Measurements from ENCODE around the gene BMP2.

BMP2 gene

GRCh38 chr20:6767126-6767535 lies 355 bp upstream of the BMP2 start:
- no peak for DNase-seq (ENCODE audit: low read depth in 4 of 4, low spot score in 1 of 4)

- DNase-seq (ENCODE audit: low read depth in 4 of 4, low spot score in 1 of 4): no peak
These were observed 998 bp downstream of the BMP2 start for GRCh38 chr20:6768228-6769140.

DNA sequence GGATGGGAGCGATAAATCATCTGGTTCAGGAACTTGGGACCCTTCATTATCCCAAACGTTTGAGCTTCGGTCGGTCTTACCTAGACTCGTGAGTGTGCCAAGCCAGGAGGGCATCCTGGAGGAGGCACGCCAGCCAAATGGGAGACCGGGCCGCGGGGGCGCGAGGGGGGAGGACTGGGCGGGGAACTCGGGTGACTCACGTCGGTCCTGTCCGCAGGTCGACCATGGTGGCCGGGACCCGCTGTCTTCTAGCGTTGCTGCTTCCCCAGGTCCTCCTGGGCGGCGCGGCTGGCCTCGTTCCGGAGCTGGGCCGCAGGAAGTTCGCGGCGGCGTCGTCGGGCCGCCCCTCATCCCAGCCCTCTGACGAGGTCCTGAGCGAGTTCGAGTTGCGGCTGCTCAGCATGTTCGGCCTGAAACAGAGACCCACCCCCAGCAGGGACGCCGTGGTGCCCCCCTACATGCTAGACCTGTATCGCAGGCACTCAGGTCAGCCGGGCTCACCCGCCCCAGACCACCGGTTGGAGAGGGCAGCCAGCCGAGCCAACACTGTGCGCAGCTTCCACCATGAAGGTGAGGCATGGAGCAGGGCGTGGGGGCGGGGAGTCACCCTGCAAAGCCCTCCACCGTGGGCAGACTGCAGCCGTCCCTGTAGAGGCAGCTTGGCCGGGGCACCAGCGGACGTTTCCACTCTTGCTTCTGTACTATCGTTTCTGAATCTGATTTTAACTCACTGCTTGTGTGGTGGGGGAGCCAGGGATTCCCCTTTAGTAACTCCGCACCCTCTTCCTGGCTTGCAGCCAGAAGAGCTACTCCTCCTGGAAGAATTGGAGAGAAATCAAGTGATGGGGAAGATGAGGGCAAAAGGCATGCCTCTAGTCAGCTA lies 2.7 kb downstream of the BMP2 start:
- no peak for DNase-seq (ENCODE audit: low read depth in 4 of 4, low spot score in 1 of 4)

- DNase-seq (ENCODE audit: low read depth in 4 of 4, low spot score in 1 of 4): no peak
These were observed 3.3 kb downstream of the BMP2 start for GRCh38 chr20:6770786-6771100.

- DNase-seq (ENCODE audit: low read depth in 4 of 4, low spot score in 1 of 4): no peak
These were observed 13.1 kb downstream of the BMP2 start for GRCh38 chr20:6780433-6781190.

DNA sequence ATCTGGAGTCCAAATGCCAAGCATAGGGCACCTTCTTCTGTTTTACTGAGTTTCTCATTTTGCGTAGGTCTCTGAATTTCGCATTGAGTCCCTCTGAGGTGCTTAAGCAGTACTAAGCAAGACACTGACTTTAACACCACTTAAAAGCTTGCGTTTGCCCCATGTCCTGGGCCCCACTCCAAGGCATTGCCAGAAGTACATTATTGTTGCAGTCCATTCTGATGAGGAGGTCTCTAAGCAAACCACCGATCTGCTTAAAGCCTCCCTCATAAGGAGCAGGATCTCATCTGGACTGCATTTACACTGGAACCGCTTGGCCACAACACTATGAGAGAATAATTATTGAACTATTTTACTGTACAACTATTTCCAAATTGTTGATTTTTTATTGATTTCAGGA lies 16.3 kb downstream of the BMP2 start:
- no peak for DNase-seq (ENCODE audit: low read depth in 4 of 4, low spot score in 1 of 4)

GRCh38 chr20:6784210-6784631 lies 16.7 kb downstream of the BMP2 start:
- no peak for DNase-seq (ENCODE audit: low read depth in 4 of 4, low spot score in 1 of 4)

GRCh38 chr20:6784767-6785166 lies 17.3 kb downstream of the BMP2 start:
- DNase-seq (ENCODE audit: low read depth in 4 of 4, low spot score in 1 of 4): no peak

- no peak for DNase-seq (ENCODE audit: low read depth in 4 of 4, low spot score in 1 of 4)
These were observed 19.1 kb downstream of the BMP2 start for GRCh38 chr20:6786548-6786947.

DNA sequence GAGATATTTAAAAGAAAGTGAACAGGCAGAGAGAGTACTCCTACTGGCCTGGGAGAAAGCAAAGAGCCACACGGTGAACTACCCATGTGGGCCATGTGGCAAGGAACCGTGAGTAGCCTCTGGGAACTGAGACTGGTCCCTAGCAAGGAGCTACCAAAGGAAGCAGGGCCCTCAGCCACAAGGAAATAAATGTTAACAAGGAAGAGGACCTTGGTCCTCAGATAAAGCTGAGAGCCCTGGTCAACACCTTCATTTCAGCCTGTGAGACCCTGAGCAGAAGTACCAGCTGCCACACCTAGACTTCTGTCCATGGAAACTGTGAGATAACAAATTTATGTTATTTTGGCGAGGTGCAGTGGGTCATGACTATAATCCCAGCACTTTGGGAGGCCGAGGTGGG lies 25.3 kb downstream of the BMP2 start:
- DNase-seq (ENCODE audit: low read depth in 4 of 4, low spot score in 1 of 4): no peak

GRCh38 chr20:6802227-6802626 lies 34.7 kb downstream of the BMP2 start:
- no peak for DNase-seq (ENCODE audit: low read depth in 4 of 4, low spot score in 1 of 4)

DNA sequence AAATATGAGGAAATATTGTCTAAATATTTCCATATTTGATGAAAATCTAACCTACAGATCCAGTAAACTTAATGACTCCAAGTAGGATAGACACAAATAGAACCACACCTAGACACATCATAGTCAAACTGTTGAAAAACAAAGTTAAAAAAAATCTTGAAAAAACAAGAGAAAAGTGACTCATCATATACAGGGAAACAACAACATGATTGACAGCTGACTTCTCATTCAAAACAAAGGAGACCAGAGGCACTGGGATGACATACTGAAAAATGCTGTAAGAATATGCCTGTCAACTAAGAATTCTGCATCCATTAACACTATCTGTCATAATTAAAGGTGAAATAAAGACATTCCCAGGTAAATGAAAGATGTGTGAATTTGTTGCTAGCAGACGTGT lies 38.8 kb downstream of the BMP2 start:
- no peak for DNase-seq (ENCODE audit: low read depth in 4 of 4, low spot score in 1 of 4)

DNA sequence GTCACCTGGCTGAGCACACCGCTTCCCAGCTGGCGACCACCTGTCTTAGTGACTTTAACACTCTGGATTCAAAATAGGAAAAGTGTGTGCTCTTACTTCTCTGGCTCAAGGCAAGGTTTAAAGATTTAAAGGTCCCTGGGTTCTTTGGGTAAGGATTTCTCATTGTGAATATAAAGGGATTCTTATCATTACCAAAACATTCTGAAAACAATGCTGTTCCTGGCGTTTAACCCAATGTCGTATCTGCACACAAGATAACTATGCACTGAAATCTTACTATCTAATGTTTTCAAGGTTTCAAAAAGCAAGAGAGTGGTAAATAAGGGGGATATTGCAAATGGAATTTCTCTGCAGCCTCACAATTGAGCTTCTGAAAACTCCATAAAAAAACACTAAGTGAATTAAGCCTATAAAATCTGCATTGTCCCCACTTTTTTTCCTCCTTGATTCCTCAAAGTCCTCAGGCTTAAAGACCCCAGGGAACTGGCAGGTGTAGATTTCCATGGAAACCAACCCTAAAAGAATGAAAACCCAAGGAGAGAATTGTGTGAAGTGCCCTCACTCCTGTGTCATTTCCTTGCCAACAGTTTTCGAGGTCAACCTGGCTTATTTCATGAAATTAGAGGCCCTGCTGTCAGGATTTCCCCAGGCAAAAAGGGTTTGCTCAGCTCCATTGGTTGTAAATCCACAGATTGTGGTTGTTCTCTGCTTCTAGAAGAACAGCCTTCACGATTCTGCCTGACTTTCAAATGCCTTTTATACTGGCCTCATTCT lies 44.0 kb downstream of the BMP2 start:
- DNase-seq (ENCODE audit: low read depth in 4 of 4, low spot score in 1 of 4): no peak

DNA sequence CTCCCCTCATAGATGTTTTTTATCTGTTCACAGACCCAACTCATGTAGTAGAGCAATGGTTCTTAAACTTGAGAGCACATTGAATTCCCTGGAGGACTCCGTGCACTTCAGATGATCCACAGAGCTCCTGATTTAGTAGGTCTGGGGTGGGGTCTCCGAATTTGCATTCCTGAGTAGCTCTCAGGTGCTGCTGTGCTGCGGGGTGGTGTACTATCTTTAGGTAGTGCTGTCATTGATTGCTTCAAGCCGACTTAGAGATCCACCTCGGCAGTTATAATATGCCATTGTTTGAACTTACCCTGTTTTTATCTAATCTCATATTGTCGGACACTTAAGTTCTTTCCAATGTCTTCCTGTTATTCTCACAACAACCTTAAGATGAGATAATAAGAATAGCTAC lies 45.0 kb downstream of the BMP2 start:
- DNase-seq (ENCODE audit: low read depth in 4 of 4, low spot score in 1 of 4): no peak

DNA sequence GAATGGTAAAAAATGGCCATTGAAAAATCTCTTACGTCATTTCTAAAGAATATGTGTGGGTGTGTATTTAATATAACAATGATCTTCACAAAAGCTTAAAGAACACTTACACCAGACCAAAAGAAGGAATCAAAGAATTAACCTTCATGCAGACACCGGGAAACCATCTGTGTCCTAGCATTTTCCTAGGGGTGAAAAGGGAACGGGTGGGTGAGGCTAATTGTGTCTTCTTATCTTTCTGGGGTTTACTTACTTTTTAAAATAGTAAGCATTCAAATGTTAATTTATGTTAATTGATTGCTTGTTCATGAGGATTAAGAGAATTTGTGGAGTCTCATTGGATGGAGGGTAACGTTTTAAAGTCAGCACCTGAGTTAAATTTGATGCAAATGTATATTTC lies 47.5 kb downstream of the BMP2 start:
- no peak for DNase-seq (ENCODE audit: low read depth in 4 of 4, low spot score in 1 of 4)

DNA sequence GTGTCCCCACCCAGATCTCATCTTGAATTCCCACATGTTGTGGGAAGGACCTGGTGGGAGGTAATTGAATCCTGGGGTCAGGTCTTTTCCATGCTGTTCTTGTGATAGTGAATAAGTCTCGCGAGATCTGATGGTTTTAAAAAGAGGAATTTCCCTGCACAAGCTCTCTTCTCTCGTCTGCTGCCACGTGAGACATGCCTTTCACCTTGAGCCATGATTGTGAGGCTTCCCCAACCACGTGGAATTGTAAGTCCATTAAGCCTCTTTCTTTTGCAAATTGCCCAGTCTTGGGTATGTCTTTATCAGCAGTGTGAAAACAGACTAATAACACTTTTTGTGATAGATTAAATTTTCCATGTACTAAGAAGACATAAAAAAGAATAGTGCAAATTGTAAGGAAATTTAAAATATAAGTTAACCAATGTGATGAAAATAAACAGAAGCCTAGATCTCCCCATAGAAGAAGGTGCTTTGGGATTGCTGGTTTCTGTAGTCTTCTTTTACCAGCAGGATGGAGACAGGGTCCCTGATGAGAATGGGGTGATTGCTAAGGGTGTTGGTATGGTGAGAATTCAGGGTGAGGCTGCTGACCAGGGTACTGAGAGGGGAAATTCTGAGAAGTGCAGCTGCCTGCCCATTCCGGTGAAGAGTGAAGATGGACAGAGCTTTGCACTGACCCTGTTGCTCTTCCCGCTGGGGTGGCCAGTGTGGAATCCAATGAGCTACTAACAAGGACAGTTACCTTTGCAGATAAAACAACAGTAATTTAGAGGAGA lies 50.7 kb downstream of the BMP2 start:
- DNase-seq (ENCODE audit: low read depth in 4 of 4, low spot score in 1 of 4): no peak

DNA sequence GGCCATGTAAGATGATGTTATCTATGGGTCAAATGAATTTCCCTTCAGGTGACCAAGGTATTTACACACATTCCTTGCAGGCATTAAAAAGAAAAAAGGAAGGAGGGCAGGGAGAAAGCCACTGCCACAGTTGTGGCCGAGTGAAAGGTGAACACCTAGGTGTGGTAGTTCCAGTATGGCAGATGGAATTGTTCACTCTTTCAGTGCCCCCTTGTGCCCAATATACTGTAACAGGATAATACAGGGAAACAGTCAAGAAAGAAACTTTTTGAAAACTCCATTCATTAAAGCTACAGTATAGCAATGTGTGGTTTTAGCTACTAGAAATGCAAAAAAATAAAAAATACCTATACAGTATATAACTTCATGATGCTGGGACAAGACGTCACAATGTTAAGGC lies 52.1 kb downstream of the BMP2 start:
- DNase-seq (ENCODE audit: low read depth in 4 of 4, low spot score in 1 of 4): no peak

DNA sequence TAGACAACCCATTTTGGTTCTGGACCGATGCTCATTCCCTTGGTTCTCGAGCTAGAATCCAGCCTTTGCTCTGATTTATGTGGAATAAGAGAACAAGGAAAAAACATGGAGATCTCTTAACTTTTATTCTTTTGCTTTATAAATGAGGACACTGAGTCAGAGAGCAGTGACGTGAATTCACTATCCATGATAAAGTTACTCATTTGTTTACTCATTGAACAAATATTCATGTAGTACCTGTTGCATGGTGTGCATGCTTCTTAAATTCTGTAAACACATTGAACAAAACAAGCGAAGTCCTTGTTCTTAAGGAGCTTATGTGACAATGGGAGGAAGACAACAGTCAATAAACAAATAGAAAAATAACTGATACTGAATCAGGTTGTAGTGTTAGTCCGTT lies 56.9 kb downstream of the BMP2 start:
- no peak for DNase-seq (ENCODE audit: low read depth in 4 of 4, low spot score in 1 of 4)

GRCh38 chr20:6827472-6827871 lies 60.0 kb downstream of the BMP2 start:
- no peak for DNase-seq (ENCODE audit: low read depth in 4 of 4, low spot score in 1 of 4)

- peak in 1 of 4 experiments; percentile 12 for DNase-seq (ENCODE audit: low read depth in 4 of 4, low spot score in 1 of 4)
These were observed 61.4 kb downstream of the BMP2 start for GRCh38 chr20:6828794-6829423.
